NT2/D1 (cell line): ENCODE data around the gene ANKRD31.

Experiments used
- DNase-seq: peaks from one replicate; pipeline ENCODE4 v3.0.0-alpha.2; 2011; ENCODE audit warnings: low read depth, low spot score
- H3K27me3 ChIP-seq: 2 replicates; pipeline ENCODE4 v1.6.0; 2011; ENCODE audit warnings: mild to moderate bottlenecking; ENCODE audit not compliant: insufficient read length, insufficient read depth
- H3K36me3 ChIP-seq: 2 replicates; pipeline ENCODE4 v1.6.1; 2011; ENCODE audit warnings: mild to moderate bottlenecking, low read length, mixed read lengths; ENCODE audit not compliant: insufficient read depth, insufficient read length
- H3K4me1 ChIP-seq: 2 replicates; pipeline ENCODE4 v1.5.1; 2011; ENCODE audit not compliant: insufficient read depth, insufficient read length
- H3K4me3 ChIP-seq: 2 replicates; pipeline ENCODE4 v1.5.1; 2011; ENCODE audit warnings: low read depth; ENCODE audit not compliant: insufficient read length
- H3K9ac ChIP-seq: 2 replicates; pipeline ENCODE4 v1.6.0; 2011; ENCODE audit warnings: low read depth; ENCODE audit not compliant: insufficient read length
- H3K9me3 ChIP-seq: 2 replicates; pipeline ENCODE4 v1.5.1; 2011; ENCODE audit warnings: mild to moderate bottlenecking, low read length; ENCODE audit not compliant: insufficient read depth
- SUZ12 ChIP-seq: IDR thresholded peaks from 2 replicates; pipeline ENCODE4 v1.6.1; 2011; ENCODE audit not compliant: insufficient read length, insufficient read depth; ENCODE audit errors: extremely low read depth
- YY1 ChIP-seq: IDR thresholded peaks from 2 replicates; pipeline ENCODE4 v1.6.1; 2011; ENCODE audit not compliant: insufficient read length, insufficient read depth
- ZNF274 ChIP-seq: IDR thresholded peaks from 2 replicates; pipeline ENCODE4 v1.6.1; 2011; ENCODE audit warnings: mild to moderate bottlenecking, low read depth, low read length

ANKRD31 gene

GRCh38 chr5:75023368-75024159, 213.1 kb downstream of the ANKRD31 start:
- no peaks in the 10 kb centered on the region for H3K9me3 ChIP-seq
- no peak overlapping the region for H3K9ac ChIP-seq
- no peak for DNase-seq
- H3K27me3 ChIP-seq: no peaks in the 10 kb centered on the region
- no peaks in the 10 kb centered on the region for H3K4me1 ChIP-seq
- no peak overlapping the region for H3K4me3 ChIP-seq
- TF ChIP-seq SUZ12 (no peak), YY1 (no peak), ZNF274 (no peak)
- peaks cover under 1% of the 10 kb centered on the region for H3K36me3 ChIP-seq

GRCh38 chr5:75021800-75022199, 214.9 kb downstream of the ANKRD31 start:
- no peaks in the 10 kb centered on the region for H3K27me3 ChIP-seq
- no peak overlapping the region for H3K4me3 ChIP-seq
- TF ChIP-seq SUZ12 (no peak), ZNF274 (no peak), YY1 (no peak)
- no peaks in the 10 kb centered on the region for H3K9me3 ChIP-seq
- no peak overlapping the region for H3K9ac ChIP-seq
- H3K36me3 ChIP-seq: no peaks in the 10 kb centered on the region
- DNase-seq: no peak
- no peaks in the 10 kb centered on the region for H3K4me1 ChIP-seq

- Histone ChIP-seq H3K9me3 (no peaks in the 10 kb centered on the region), H3K9ac (no peak overlapping the region), H3K36me3 (no peaks in the 10 kb centered on the region), H3K27me3 (no peaks in the 10 kb centered on the region), H3K4me3 (no peak overlapping the region), H3K4me1 (no peaks in the 10 kb centered on the region)
- TF ChIP-seq ZNF274: no peak
- TF ChIP-seq SUZ12: no peak
- no peak for TF ChIP-seq YY1
- no peak for DNase-seq
Observed at GRCh38 chr5:75021219-75021618, 215.5 kb downstream of the ANKRD31 start.

GRCh38 chr5:75020016-75020656, 216.5 kb downstream of the ANKRD31 start:
- no peaks in the 10 kb centered on the region for H3K4me1 ChIP-seq
- no peak overlapping the region for H3K9ac ChIP-seq
- no peaks in the 10 kb centered on the region for H3K9me3 ChIP-seq
- no peak overlapping the region for H3K4me3 ChIP-seq
- H3K27me3 ChIP-seq: no peaks in the 10 kb centered on the region
- no peak for DNase-seq
- no peaks in the 10 kb centered on the region for H3K36me3 ChIP-seq
- no peak for TF ChIP-seq ZNF274
- TF ChIP-seq YY1: no peak
- TF ChIP-seq SUZ12: no peak

GRCh38 chr5:75018805-75019587, 217.7 kb downstream of the ANKRD31 start:
- Histone ChIP-seq H3K4me1 (no peaks in the 10 kb centered on the region), H3K4me3 (no peak overlapping the region), H3K9ac (no peak overlapping the region), H3K36me3 (no peaks in the 10 kb centered on the region), H3K9me3 (no peaks in the 10 kb centered on the region), H3K27me3 (no peaks in the 10 kb centered on the region)
- TF ChIP-seq ZNF274 (no peak), YY1 (no peak), SUZ12 (no peak)
- DNase-seq: no peak
